Fibroblast of mammary gland (primary cell): ENCODE data around the gene TECTB.

ENCODE experiments used
- DNase-seq: peaks from one replicate; pipeline ENCODE4 v3.0.0-alpha.2; 2010; ENCODE audit warnings: low read depth
- H3K4me3 ChIP-seq: 2 replicates; pipeline ENCODE4 v1.5.1; 2011; ENCODE audit warnings: low read depth, mild to moderate bottlenecking, low read length, moderate library complexity; ENCODE audit not compliant: control insufficient read depth
- CTCF ChIP-seq: conservative IDR thresholded peaks from 2 replicates; pipeline ENCODE4 v1.5.1; 2011; ENCODE audit warnings: low read depth, low read length, inconsistent platforms; ENCODE audit not compliant: control insufficient read depth, insufficient read depth

The TECTB gene

GRCh38 chr10:112279433-112279832 lies 3.8 kb upstream of the TECTB start:
- H3K4me3 ChIP-seq: no peak overlapping the region
- no peak for TF ChIP-seq CTCF
- no peak for DNase-seq

GRCh38 chr10:112280205-112280921 lies 2.8 kb upstream of the TECTB start:
- peak; percentile 29 for DNase-seq
- H3K4me3 ChIP-seq: no peak overlapping the region
- no peak for TF ChIP-seq CTCF

- no peak for TF ChIP-seq CTCF
- DNase-seq: peak; percentile 51
- H3K4me3 ChIP-seq: no peak overlapping the region
Observed at GRCh38 chr10:112282086-112282485, 1.1 kb upstream of the TECTB start.

- no peak overlapping the region for H3K4me3 ChIP-seq
- TF ChIP-seq CTCF: no peak
- no peak for DNase-seq
Observed at GRCh38 chr10:112286837-112287818, 3.9 kb downstream of the TECTB start.

- no peak for DNase-seq
- H3K4me3 ChIP-seq: no peak overlapping the region
- no peak for TF ChIP-seq CTCF
Observed at GRCh38 chr10:112287844-112288243, 4.6 kb downstream of the TECTB start.

- H3K4me3 ChIP-seq: no peak overlapping the region
- TF ChIP-seq CTCF: no peak
- DNase-seq: no peak
Observed at GRCh38 chr10:112288486-112288885, 5.3 kb downstream of the TECTB start.
